BJ (cell line): ENCODE results near the gene PLD4. TPM values are rescaled to one million over a fixed set of nuclear protein-coding genes. Genes with fewer than 3 reads are reported as not detected.

Source experiments
- CTCF ChIA-PET: fragments of 350-600 bp; formaldehyde crosslinking; extraction: SDS; loops from one replicate; lab custom pipeline; 2021; ENCODE audit warnings: antibody characterized with exemption, inconsistent platforms; lab: Yijun Ruan, JAX
- POLR2A ChIA-PET: fragments of 300-600 bp; sonication (Branson Sonifier 250); formaldehyde crosslinking; extraction: SDS; loops from one replicate; lab custom pipeline; 2021; ENCODE audit warnings: antibody characterized with exemption; lab: Charles Lee
- DNase-seq: peaks from one replicate; pipeline ENCODE4 v3.0.0-alpha.2; 2011; ENCODE audit warnings: low read depth
- H3K27me3 ChIP-seq: 2 replicates; pipeline ENCODE4 v1.6.0; 2011; ENCODE audit warnings: low read length; ENCODE audit not compliant: control insufficient read depth, insufficient read depth
- H3K36me3 ChIP-seq: 2 replicates; pipeline ENCODE4 v1.5.1; 2011; ENCODE audit warnings: low read length; ENCODE audit not compliant: control insufficient read depth, insufficient read depth
- H3K4me3 ChIP-seq: 2 replicates; pipeline ENCODE4 v1.5.1; 2011; ENCODE audit warnings: low read depth, mild to moderate bottlenecking, control low read depth, low read length
- polyA plus RNA-seq: library from polyadenylated mRNA; depleted of rRNA; stranded (reverse); fragments of >200 nt; gene quantifications from 2 replicates; pipeline ENCODE4 v1.2.3, GENCODE V29; 2011
- TF ChIP-seq, protein P1 (sequence below): IDR thresholded peaks from 2 replicates; pipeline ENCODE4 v1.5.1; 2011; ENCODE audit warnings: low read depth, mild to moderate bottlenecking, control low read depth, inconsistent platforms, low read length, moderate library complexity; ENCODE audit not compliant: insufficient read depth

Gene PLD4
- polyA plus RNA-seq, 1 experiment, result 0.02 TPM

DNA sequence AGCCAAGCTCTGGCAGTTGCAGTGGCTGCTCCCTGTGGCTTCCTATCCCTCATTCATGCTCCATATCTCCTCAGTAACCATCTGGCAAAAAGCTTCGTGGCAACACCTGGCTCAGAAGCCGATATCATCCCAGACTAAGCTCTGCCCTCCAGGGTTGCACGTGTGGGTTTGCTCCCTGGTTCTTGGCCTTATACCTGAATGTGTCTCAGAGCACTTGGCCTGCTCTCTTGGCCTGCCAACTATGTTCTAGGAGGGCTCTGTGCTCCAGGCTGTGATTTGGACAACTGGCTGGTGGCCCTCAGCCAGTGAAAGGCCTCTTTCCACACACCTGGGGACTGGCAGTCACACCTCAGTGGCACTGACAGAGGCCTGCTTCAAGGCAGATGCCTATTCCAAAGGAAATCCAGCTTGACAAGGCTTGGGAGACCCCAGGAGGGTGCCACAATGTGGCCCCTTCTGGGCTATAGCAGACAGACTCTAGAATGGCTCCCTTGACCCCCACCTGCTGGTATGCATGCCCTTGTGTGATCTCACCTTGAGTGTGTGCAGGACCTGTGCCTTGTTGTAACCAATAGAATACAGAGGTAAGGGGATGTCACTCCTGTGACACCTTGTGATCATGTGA is 10.5 kb downstream of the PLD4 start:
- CTCF ChIA-PET, result interaction anchor here (0.7 to 6.2 kb wide), 7 partner anchors 11 to 143 kb away, joined by 3 to 42 read pairs (median 6); no protein-coding TSS in a partner anchor
- TF ChIP-seq, protein P1, sequence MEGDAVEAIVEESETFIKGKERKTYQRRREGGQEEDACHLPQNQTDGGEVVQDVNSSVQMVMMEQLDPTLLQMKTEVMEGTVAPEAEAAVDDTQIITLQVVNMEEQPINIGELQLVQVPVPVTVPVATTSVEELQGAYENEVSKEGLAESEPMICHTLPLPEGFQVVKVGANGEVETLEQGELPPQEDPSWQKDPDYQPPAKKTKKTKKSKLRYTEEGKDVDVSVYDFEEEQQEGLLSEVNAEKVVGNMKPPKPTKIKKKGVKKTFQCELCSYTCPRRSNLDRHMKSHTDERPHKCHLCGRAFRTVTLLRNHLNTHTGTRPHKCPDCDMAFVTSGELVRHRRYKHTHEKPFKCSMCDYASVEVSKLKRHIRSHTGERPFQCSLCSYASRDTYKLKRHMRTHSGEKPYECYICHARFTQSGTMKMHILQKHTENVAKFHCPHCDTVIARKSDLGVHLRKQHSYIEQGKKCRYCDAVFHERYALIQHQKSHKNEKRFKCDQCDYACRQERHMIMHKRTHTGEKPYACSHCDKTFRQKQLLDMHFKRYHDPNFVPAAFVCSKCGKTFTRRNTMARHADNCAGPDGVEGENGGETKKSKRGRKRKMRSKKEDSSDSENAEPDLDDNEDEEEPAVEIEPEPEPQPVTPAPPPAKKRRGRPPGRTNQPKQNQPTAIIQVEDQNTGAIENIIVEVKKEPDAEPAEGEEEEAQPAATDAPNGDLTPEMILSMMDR, result no peak
- DNase-seq, result no peak
- Histone ChIP-seq H3K36me3 (no peaks in the 10 kb centered on the region), H3K4me3 (no peak overlapping the region), H3K27me3 (peaks cover 3% of the 10 kb centered on the region; the same call in 1 of the 2 replicates)
- POLR2A ChIA-PET, result no interaction called here

DNA sequence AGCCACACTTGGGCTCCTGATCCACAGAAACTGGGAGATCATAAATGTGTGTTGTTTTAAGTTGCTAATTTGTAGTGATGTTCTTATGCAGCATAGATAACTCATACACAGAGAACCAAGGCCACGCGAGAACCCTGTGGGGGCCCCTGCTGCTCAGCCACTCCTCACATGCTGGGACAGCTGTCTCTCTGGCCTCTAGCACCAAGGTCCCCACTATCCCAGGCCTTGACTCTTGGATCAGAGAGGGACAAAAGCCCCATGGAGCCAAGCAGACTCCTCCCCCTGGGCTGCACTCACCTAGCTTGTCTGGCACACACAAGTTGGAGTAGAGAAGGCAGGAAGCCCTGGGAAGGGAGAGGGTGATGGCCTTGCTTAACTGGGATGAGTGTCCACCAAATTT is 11.3 kb downstream of the PLD4 start:
- Histone ChIP-seq H3K4me3 (no peak overlapping the region), H3K36me3 (no peaks in the 10 kb centered on the region), H3K27me3 (peaks cover 3% of the 10 kb centered on the region; the same call in 1 of the 2 replicates)
- ChIA-PET CTCF (interaction anchor here (1.6 to 6.2 kb wide), 3 partner anchors 10 to 38 kb away, joined by 4 to 42 read pairs (median 12); no protein-coding TSS in a partner anchor), POLR2A (no interaction called here)
- DNase-seq, result no peak
- TF ChIP-seq, protein P1, result no peak

DNA sequence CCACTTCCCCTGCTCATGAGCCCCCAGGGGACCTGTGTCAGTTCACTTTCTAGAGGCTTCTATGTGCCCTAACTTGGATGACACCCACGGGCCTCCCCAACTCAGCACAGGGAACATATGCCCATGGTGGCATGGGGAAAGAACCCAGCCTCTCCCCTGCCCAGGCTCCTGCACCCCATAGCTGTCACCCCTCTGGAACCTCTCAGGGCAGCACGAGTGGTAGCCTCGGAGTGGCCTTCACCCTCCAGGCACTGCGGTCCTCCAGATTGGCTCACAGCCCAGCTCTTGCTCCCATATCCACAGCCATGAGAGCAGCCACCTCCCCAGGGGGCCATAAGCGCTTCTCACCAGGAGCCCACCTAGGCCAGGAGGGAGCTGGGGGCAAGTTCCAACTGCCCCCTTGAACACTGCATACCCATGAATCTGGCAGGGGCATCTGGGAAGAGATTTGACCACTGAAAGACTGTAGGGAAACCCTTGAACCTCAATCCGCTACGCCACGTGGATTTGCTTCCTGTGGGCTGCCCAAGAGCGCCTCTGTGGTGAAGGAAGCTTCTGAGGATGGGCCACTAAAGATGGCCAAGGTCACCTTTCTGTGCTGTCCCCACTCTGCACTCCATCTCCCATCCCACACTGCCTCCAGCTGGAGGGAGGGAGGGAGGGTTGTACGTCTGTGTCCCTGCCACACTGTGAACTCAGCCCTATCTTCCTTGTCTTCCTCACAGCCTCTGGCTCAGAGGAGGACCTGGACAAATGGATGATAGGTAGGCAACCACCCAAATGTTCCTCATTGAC is 11.9 kb downstream of the PLD4 start:
- no peak overlapping the region for H3K4me3 ChIP-seq
- H3K27me3 ChIP-seq, result peaks cover 3% of the 10 kb centered on the region; the same call in 1 of the 2 replicates
- ChIA-PET POLR2A (interaction anchor here (0.7 kb wide), 1 partner anchor 20 kb away, joined by 4 read pairs; no protein-coding TSS in a partner anchor), CTCF (interaction anchor here (0.8 to 6.2 kb wide), 4 partner anchors 9 to 109 kb away, joined by 3 to 42 read pairs (median 8); no protein-coding TSS in a partner anchor)
- DNase-seq, result no peak
- no peaks in the 10 kb centered on the region for H3K36me3 ChIP-seq
- TF ChIP-seq, protein P1, result no peak

DNA sequence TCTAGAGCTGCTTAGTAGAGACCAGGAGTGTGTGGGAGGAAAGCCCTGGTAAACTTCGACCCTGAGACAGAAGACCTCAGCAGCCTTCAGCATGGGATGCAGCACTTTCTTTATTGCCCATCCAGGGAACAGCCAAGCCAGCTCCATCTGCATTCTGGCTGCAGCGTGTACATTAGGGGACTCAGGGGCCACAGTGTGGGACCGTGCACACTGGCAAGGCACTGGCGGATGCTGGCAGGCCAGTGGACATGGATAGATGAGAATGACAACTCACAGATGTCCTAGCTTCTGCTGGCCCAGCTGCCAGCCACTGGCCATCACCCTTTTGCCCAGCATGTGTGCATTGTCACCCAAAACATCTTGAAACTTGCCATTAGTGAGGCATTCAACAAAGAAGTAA is 12.5 kb downstream of the PLD4 start:
- POLR2A ChIA-PET, result interaction anchor here (0.7 kb wide), 1 partner anchor 21 kb away, joined by 4 read pairs; no protein-coding TSS in a partner anchor
- peaks cover 3% of the 10 kb centered on the region; the same call in 1 of the 2 replicates for H3K27me3 ChIP-seq
- no peak overlapping the region for H3K4me3 ChIP-seq
- TF ChIP-seq, protein P1, result no peak
- CTCF ChIA-PET, result interaction anchor here (0.8 to 6.2 kb wide), 3 partner anchors 14 to 109 kb away, joined by 3 to 42 read pairs (median 3); no protein-coding TSS in a partner anchor
- no peak for DNase-seq
- peaks cover 2% of the 10 kb centered on the region; the same call in 1 of the 2 replicates for H3K36me3 ChIP-seq
